Activated CD4-positive, CD25-positive, alpha-beta regulatory T cell treated with anti-CD3 and anti-CD28 coated beads, Interleukin-2, amount 50 U/mL, for 24 hours (primary cell): ENCODE measurements around the gene PCSK4.

Experiments used
- ATAC-seq, 2 donors: fragments of 150-1000 bp; cut with Tn5 transposase; one replicate each; pipeline ENCODE4 v1.10.0; 2021; ENCODE audit warnings: mild to moderate bottlenecking in 1 of 2, moderate library complexity in 1 of 2

The PCSK4 gene

DNA sequence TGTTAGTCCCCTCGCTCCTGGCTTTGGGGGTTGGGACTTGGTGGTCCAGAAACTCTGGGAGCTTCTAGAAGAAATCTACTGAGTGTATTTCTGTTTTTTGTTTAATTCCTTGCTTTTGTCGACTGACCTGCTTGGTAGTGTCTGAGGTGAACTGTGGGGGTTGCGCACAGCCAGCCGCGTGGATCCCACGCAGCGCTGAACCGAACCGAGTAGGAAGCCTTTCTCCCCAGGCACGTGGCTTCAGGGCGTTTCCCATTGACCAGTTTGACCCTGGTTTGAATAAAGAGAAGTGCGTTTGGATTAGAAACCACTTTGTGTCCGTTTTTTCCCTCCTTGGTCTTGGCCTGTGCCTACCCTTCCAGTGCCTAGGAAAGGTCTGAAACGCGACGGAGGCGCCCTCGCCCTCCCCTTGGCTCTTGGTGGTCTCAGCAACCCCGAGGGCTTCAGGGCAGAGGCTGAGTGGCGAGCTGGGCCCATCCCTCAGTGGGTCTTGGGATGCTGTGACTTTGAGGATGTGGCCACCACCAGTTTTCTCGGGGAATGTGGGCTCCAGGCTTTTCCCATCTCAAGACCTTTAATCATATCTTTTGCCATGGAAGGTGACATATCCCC is 54.7 kb downstream of the PCSK4 start:
- no peak for ATAC-seq

DNA sequence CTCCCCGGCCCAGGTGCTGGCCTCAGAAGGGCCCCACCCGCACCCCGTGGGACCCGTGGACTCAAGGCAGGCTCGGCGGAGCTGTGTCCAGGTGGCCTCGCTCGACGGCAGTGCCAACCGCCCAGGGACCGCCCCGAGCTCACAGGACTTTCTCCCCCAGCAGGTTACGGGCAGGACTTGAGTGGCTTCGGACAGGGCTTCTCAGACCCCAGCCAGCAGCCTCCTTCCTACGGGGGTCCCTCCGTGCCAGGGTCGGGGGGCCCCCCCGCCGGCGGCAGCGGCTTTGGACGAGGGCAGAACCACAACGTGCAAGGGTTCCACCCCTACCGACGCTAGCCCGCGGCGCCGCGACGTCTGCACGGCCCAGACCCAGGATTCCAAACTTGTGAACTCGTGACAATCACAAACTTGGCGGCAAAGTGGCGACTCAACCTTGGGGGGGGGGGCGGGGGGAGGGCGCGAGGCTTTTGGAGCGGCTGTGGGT is 55.5 kb downstream of the PCSK4 start:
- no peak for ATAC-seq

DNA sequence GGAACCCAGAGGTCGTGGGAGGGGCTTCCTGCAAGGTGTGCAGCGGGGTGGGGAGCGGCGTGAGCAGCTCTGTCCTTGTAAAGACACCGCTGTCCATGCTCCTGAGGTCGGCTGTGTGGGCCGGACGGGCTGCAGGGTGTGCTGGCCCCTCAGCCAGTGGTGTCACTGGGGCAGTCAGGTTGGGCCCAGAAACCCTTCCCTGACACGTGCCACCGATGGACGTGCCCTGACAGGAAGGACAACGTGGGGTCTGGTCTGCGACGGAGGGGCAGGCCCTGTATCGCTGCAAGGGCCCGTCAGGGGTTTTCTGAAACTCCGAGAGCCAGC is 56.1 kb downstream of the PCSK4 start:
- no peak for ATAC-seq

DNA sequence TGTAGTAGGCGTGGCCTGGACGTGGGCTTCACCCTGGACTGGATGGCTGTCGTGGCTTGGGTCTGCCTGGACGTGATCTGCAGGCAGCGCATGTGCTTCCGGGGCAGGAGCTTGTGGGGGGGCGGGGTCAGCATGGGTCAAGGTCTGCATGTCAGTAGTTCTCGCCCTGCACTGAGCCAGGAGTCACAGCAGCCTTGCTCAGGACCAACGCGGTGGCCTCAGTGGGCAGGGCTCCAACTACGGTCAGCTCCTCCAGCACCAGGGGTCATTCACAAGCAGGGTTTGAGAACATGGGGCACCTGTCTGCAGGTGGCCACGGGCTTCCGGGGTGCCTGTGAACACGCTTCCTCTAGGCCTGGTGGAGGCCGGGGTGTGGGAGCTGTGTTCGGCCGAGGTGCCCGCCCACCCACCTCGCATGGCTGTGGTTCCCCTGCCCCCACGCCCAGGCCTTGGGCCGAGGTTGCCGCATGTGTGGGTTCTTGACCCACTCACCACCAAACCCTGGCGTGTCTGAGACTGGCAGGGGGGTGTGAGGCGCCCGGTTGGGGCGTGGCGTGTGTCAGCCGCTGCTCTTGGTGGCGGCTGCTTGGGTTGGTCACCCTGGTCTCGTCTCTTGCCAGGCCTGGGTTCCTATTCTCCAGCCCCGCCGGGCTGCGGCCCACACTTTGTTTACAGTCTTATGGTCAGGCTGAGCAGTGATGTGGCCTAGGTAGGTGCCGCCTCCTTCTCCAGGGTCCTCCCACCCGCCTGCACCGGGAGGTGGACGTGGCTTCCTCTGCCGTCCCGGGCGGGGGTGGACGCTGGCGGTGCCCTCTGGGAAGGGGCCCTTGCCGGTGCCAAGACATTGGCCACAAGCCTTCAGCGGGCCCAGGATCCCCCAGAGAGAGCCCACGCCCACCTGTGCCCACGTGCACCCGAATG is 56.8 kb downstream of the PCSK4 start:
- no peak for ATAC-seq

DNA sequence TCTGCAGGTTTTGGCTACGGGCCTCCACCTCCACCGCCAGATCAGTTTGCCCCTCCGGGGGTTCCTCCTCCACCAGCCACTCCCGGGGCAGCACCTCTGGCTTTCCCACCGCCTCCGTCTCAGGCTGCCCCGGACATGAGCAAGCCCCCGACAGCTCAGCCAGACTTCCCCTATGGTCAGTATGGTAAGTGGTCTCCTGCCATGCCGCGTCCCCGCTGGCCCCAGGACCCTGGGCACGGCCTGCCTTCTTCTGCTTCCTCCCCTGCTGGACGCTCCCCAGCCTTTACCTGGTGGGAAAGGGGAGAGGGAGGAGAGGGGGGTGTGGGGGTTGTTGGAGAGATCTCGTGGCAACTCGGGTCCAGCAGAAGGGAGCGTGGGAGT is 57.7 kb downstream of the PCSK4 start:
- ATAC-seq, result no peak

DNA sequence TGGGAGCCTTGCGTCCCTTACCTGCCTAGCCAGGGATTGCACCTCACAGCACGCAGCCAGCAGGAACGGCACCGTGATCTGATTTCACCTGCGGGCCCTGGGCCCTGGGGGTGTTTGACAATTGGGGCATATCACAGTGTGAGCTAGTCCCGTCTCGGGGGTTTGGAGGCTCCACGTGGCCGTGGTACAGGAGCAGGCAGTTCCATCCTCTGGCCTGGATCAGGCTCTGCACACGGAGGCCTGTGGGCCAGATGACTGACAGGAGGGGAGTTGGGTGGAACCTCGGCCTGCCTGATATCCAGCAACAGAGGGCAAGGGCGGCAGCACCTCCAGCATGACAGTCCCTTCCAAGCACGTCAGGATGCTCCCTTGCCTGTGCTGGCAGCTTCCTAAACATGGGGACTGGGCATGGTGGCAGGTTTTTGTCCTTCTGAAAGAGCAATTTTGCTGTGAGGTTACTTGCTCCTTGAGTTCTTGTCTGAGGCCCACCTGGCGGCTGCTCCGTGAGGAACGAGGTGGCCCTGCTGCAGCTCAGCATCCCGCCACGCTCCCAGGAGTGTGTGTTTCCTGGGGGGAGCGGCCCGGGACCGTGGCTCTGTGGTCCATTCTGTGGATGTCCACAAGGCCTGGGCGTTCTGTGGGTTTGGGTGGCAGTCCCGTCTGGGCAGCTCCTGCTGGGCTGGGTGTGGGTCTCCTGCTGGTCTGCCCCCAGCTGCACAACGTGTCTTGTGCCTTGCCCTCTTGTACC is 58.2 kb downstream of the PCSK4 start:
- ATAC-seq, result no peak
